GM21423 (cell line): ENCODE results near the gene POLR2C.
A peak's percentile ranks its signal among the peaks of the same experiment; 100 is the strongest.

Experiments
- ATAC-seq: cut with Tn5 transposase; IDR thresholded peaks from one replicate; pipeline ENCODE4 v1.9.1; 2021; ENCODE audit warnings: mild to moderate bottlenecking, moderate library complexity; ENCODE audit not compliant: unreplicated experiment

POLR2C gene

GRCh38 chr16:57447186-57447962 lies 15.1 kb upstream of the POLR2C start, which contains the start of the genes CIAPIN1 and COQ9:
TSS of gene CIAPIN1 (minus strand) at chr16:57447385. CDS start at chr16:57440928, 6,457 bp downstream.
TSS of gene COQ9 (plus strand) at chr16:57447479. CDS start at chr16:57447506, 27 bp downstream.
- peak; percentile 98 for ATAC-seq

GRCh38 chr16:57452021-57452420 lies 10.5 kb upstream of the POLR2C start:
- no peak for ATAC-seq

- ATAC-seq, result no peak
Observed at GRCh38 chr16:57462978-57463362, 491 bp downstream of the POLR2C start.

- no peak for ATAC-seq
Observed at GRCh38 chr16:57464523-57464922, 2.0 kb downstream of the POLR2C start.

GRCh38 chr16:57468346-57468745 lies 5.9 kb downstream of the POLR2C start:
- ATAC-seq, result no peak

- ATAC-seq, result no peak
Observed at GRCh38 chr16:57469046-57469445, 6.6 kb downstream of the POLR2C start.

- no peak for ATAC-seq
Observed at GRCh38 chr16:57469917-57470470, 7.5 kb downstream of the POLR2C start.

GRCh38 chr16:57470711-57471110 lies 8.2 kb downstream of the POLR2C start:
- ATAC-seq, result no peak

- ATAC-seq, result no peak
Observed at GRCh38 chr16:57471209-57471608, 8.7 kb downstream of the POLR2C start.

- ATAC-seq, result no peak
Observed at GRCh38 chr16:57471852-57472664, 9.6 kb downstream of the POLR2C start.

GRCh38 chr16:57472665-57473060 lies 10.2 kb downstream of the POLR2C start:
- no peak for ATAC-seq

GRCh38 chr16:57473176-57473840 lies 10.8 kb downstream of the POLR2C start:
- ATAC-seq, result no peak

GRCh38 chr16:57473906-57474305 lies 11.4 kb downstream of the POLR2C start:
- no peak for ATAC-seq

- no peak for ATAC-seq
Observed at GRCh38 chr16:57474671-57475661, 12.5 kb downstream of the POLR2C start.

- peak; percentile 89 for ATAC-seq
Observed at GRCh38 chr16:57475711-57476339, 13.3 kb downstream of the POLR2C start.

- no peak for ATAC-seq
Observed at GRCh38 chr16:57476546-57477410, 14.3 kb downstream of the POLR2C start.

- ATAC-seq, result no peak
Observed at GRCh38 chr16:57477531-57478202, 15.2 kb downstream of the POLR2C start.
